Keratinocyte (primary cell): ENCODE results near the gene RAB8B.

Source experiments
- CTCF ChIP-seq, 3 experiments: IDR thresholded peaks in 1 of 3; conservative IDR thresholded peaks in 1 of 3; optimal IDR thresholded peaks in 1 of 3; 2 replicates in 2 of 3; 3 replicates in 1 of 3; pipeline versions ENCODE3 to v1.5.1; 2011; ENCODE audit warnings: low read length in 3 of 3, mild to moderate bottlenecking in 3 of 3, moderate library complexity in 2 of 3, control low read depth in 1 of 3, inconsistent platforms in 1 of 3; ENCODE audit not compliant: insufficient read depth in 2 of 3; ENCODE audit errors: extremely low read depth in 1 of 3
- EZH2 ChIP-seq: IDR thresholded peaks from one replicate; pipeline ENCODE4 v1.6.1; 2012; ENCODE audit warnings: inconsistent platforms, mild to moderate bottlenecking, low read length, moderate library complexity

- no peak for TF ChIP-seq CTCF (optimal IDR thresholded peaks at IDR 0.05 in 1 of 3, IDR thresholded peaks at IDR 0.05 in 1 of 3, conservative IDR thresholded peaks at IDR 0.05 in 1 of 3; ENCODE audit: extremely low read depth in 1 of 3, insufficient read depth in 2 of 3, low read length in 3 of 3)
- TF ChIP-seq EZH2 = no peak
Measured at GRCh38 chr15:63233667-63234423, 44.4 kb downstream of the RAB8B start.
